Measurements from ENCODE around the gene MPLKIP.
A peak's percentile ranks its signal among the peaks of the same experiment; 100 is the strongest.
"Not testable (repeated sequence)": the region's sequence is repeated elsewhere in the genome, so short reads cannot be mapped to it uniquely, and the experiment has no call there.

Gene MPLKIP

DNA sequence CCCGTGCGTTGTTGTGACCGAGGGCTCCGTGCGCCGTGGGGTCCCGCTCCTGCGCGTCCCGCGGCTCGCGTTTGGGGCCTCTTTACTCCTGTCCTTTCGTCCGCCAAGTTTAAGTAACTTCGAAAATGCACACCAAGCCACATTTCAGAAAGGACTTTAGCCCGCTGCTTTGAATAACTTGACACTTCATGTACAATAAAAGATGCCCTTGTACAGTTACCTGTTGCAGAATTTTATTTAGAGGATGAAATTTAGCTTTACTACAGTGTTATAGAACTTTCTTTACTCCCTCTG is 842 bp upstream of the MPLKIP start:
- Histone ChIP-seq H3K14ac (ENCODE audit: low read length in 2 of 2) (peak overlapping the region in 1 of 2 experiments; percentile 98), H2BK120ac (ENCODE audit: low read depth, low read length) (no peak overlapping the region), H3K4me1 (ENCODE audit: control insufficient read depth, insufficient read depth, low read depth, low read length) (peaks cover 4% of the 10 kb centered on the region), H3K4me2 (ENCODE audit: low read length, poor library complexity, severe bottlenecking) (peak overlapping the region; percentile 90), H2AFZ (ENCODE audit: low read depth, low read length) (peak overlapping the region; percentile 96), H3K36me3 (ENCODE audit: control insufficient read depth in 1 of 2, insufficient read depth in 2 of 2, low read depth in 1 of 2, low read length in 2 of 2) (peaks cover 0 to 4% of the 10 kb centered on the region in 2 experiments), H3K18ac (ENCODE audit: low read depth in 1 of 2, low read length in 2 of 2) (peak overlapping the region; percentile 26 to 96), H3K23ac (ENCODE audit: low read length in 2 of 2) (peak overlapping the region in 1 of 2 experiments; percentile 72), H3K9ac (ENCODE audit: low read length) (peak overlapping the region; percentile 99), H4K8ac (ENCODE audit: low read length) (peak overlapping the region; percentile 39), H2BK5ac (ENCODE audit: low read depth, low read length, poor library complexity, severe bottlenecking) (no peak overlapping the region), H2BK15ac (ENCODE audit: low read depth, poor library complexity, severe bottlenecking) (peak overlapping the region; percentile 52), H4K91ac (ENCODE audit: low read length) (peak overlapping the region; percentile 1), H3K4me3 (ENCODE audit: insufficient read depth in 1 of 2, low read depth in 1 of 2, low read length in 2 of 2) (peak overlapping the region; percentile 93 to 95), H2BK12ac (ENCODE audit: low read length in 2 of 2) (peak overlapping the region in 1 of 2 experiments; percentile 96), H3K79me1 (replicated peaks; ENCODE audit: low read length, poor library complexity, severe bottlenecking) (peaks cover 11% of the 10 kb centered on the region), H3K9me3 (ENCODE audit: control insufficient read depth, low read length) (no peaks in the 10 kb centered on the region), H3K27ac (ENCODE audit: low read length, poor library complexity, severe bottlenecking) (no peak overlapping the region), H2AK5ac (ENCODE audit: low read length, severe bottlenecking) (no peak overlapping the region), H3K27me3 (ENCODE audit: control insufficient read depth in 1 of 2, insufficient read depth in 1 of 2, low read length in 2 of 2) (no peaks in the 10 kb centered on the region), H3K4ac (ENCODE audit: low read depth in 1 of 2, low read length in 2 of 2) (peak overlapping the region in 1 of 2 experiments; percentile 79)
- DNase-seq, result no peak
- WGBS, result 5% methylated on average over 16 of the region's 17 CpGs

- H2AFZ ChIP-seq (ENCODE audit: low read depth, low read length), result peak overlapping the region; percentile 91
- peak overlapping the region; percentile 73 for H2BK120ac ChIP-seq (ENCODE audit: low read depth, low read length)
- H4K91ac ChIP-seq (ENCODE audit: low read length), result peak overlapping the region; percentile 29
- peak overlapping the region; percentile 93 to 95 for H3K4me3 ChIP-seq (ENCODE audit: insufficient read depth in 1 of 2, low read depth in 1 of 2, low read length in 2 of 2)
- peak overlapping the region; percentile 99 for H3K9ac ChIP-seq (ENCODE audit: low read length)
- H3K23ac ChIP-seq (ENCODE audit: low read length in 2 of 2), result peak overlapping the region; percentile 31 to 43
- H3K27ac ChIP-seq (ENCODE audit: low read length, poor library complexity, severe bottlenecking), result peak overlapping the region; percentile 98
- peak overlapping the region; percentile 75 for H3K4me2 ChIP-seq (ENCODE audit: low read length, poor library complexity, severe bottlenecking)
- H3K4me1 ChIP-seq (ENCODE audit: control insufficient read depth, insufficient read depth, low read depth, low read length), result peaks cover 4% of the 10 kb centered on the region
- H2AK5ac ChIP-seq (ENCODE audit: low read length, severe bottlenecking), result no peak overlapping the region
- H3K14ac ChIP-seq (ENCODE audit: low read length in 2 of 2), result peak overlapping the region in 1 of 2 experiments; percentile 36
- H3K9me3 ChIP-seq (ENCODE audit: control insufficient read depth, low read length), result no peaks in the 10 kb centered on the region
- peak overlapping the region; percentile 88 for H2BK5ac ChIP-seq (ENCODE audit: low read depth, low read length, poor library complexity, severe bottlenecking)
- H3K18ac ChIP-seq (ENCODE audit: low read depth in 1 of 2, low read length in 2 of 2), result peak overlapping the region; percentile 84 to 96
- peaks cover 0 to 4% of the 10 kb centered on the region in 2 experiments for H3K36me3 ChIP-seq (ENCODE audit: control insufficient read depth in 1 of 2, insufficient read depth in 2 of 2, low read depth in 1 of 2, low read length in 2 of 2)
- no peaks in the 10 kb centered on the region for H3K27me3 ChIP-seq (ENCODE audit: control insufficient read depth in 1 of 2, insufficient read depth in 1 of 2, low read length in 2 of 2)
- H3K4ac ChIP-seq (ENCODE audit: low read depth in 1 of 2, low read length in 2 of 2), result peak overlapping the region; percentile 67 to 78
- H3K79me1 ChIP-seq (replicated peaks; ENCODE audit: low read length, poor library complexity, severe bottlenecking), result peaks cover 16% of the 10 kb centered on the region
- peak overlapping the region in 1 of 2 experiments; percentile 47 for H2BK12ac ChIP-seq (ENCODE audit: low read length in 2 of 2)
- 0% methylated on average over 11 of the region's 36 CpGs for WGBS
- H2BK15ac ChIP-seq (ENCODE audit: low read depth, poor library complexity, severe bottlenecking), result no peak overlapping the region
- H4K8ac ChIP-seq (ENCODE audit: low read length), result peak overlapping the region; percentile 93
- DNase-seq, result peak; percentile 44
These were observed 628 bp downstream of the MPLKIP start for GRCh38 chr7:40133561-40134427.

DNA sequence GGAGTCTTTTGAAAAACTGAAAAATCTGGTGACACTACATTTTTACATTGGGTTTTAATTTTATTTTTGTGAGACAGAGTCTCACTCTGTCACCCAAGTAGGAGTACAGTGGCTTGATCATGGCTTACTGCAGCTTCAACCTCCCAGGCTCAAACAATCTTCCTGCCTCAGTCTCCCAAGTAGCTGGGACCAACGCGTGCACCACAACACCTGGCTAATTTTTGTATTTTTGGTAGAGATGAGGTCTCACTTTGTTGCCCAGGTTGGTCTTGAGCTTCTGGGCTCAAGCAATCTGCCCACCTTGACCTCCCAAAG is 11.5 kb downstream of the MPLKIP start:
- Histone ChIP-seq H3K4me1 (ENCODE audit: control insufficient read depth, insufficient read depth, low read depth, low read length) (peaks cover 4% of the 10 kb centered on the region), H3K14ac (ENCODE audit: low read length in 2 of 2) (no peak overlapping the region), H2BK12ac (ENCODE audit: low read length in 2 of 2) (no peak overlapping the region), H2BK15ac (ENCODE audit: low read depth, poor library complexity, severe bottlenecking) (no peak overlapping the region), H2BK5ac (ENCODE audit: low read depth, low read length, poor library complexity, severe bottlenecking) (no peak overlapping the region), H3K4ac (ENCODE audit: low read depth in 1 of 2, low read length in 2 of 2) (no peak overlapping the region), H2AFZ (ENCODE audit: low read depth, low read length) (no peak overlapping the region), H3K23ac (ENCODE audit: low read length in 2 of 2) (no peak overlapping the region), H2AK5ac (ENCODE audit: low read length, severe bottlenecking) (no peak overlapping the region), H3K9me3 (ENCODE audit: control insufficient read depth, low read length) (no peaks in the 10 kb centered on the region), H3K18ac (ENCODE audit: low read depth in 1 of 2, low read length in 2 of 2) (no peak overlapping the region), H3K36me3 (ENCODE audit: control insufficient read depth in 1 of 2, insufficient read depth in 2 of 2, low read depth in 1 of 2, low read length in 2 of 2) (peaks cover 2 to 3% of the 10 kb centered on the region in 2 experiments), H3K27ac (ENCODE audit: low read length, poor library complexity, severe bottlenecking) (no peak overlapping the region), H3K9ac (ENCODE audit: low read length) (no peak overlapping the region), H4K8ac (ENCODE audit: low read length) (no peak overlapping the region), H3K4me3 (ENCODE audit: insufficient read depth in 1 of 2, low read depth in 1 of 2, low read length in 2 of 2) (no peak overlapping the region), H3K27me3 (ENCODE audit: control insufficient read depth in 1 of 2, insufficient read depth in 1 of 2, low read length in 2 of 2) (no peaks in the 10 kb centered on the region), H4K91ac (ENCODE audit: low read length) (no peak overlapping the region), H3K79me1 (replicated peaks; ENCODE audit: low read length, poor library complexity, severe bottlenecking) (peaks cover 17% of the 10 kb centered on the region), H2BK120ac (ENCODE audit: low read depth, low read length) (no peak overlapping the region), H3K4me2 (ENCODE audit: low read length, poor library complexity, severe bottlenecking) (no peak overlapping the region)
- WGBS, result 93% methylated on average over 2 of the region's 2 CpGs
- DNase-seq, result no peak

GRCh38 chr7:40122100-40122939 is 12.1 kb downstream of the MPLKIP start:
- H3K9ac ChIP-seq (ENCODE audit: low read length); H3K14ac ChIP-seq (ENCODE audit: low read length in 2 of 2); H3K36me3 ChIP-seq (ENCODE audit: control insufficient read depth in 1 of 2, insufficient read depth in 2 of 2, low read depth in 1 of 2, low read length in 2 of 2); H4K91ac ChIP-seq (ENCODE audit: low read length); H2BK12ac ChIP-seq (ENCODE audit: low read length in 2 of 2); H2AFZ ChIP-seq (ENCODE audit: low read depth, low read length); H2BK120ac ChIP-seq (ENCODE audit: low read depth, low read length); H3K23ac ChIP-seq (ENCODE audit: low read length in 2 of 2); H3K4me2 ChIP-seq (ENCODE audit: low read length, poor library complexity, severe bottlenecking); H3K4me3 ChIP-seq (ENCODE audit: insufficient read depth in 1 of 2, low read depth in 1 of 2, low read length in 2 of 2); H3K9me3 ChIP-seq (ENCODE audit: control insufficient read depth, low read length); H3K4ac ChIP-seq (ENCODE audit: low read depth in 1 of 2, low read length in 2 of 2); H3K18ac ChIP-seq (ENCODE audit: low read depth in 1 of 2, low read length in 2 of 2); H2AK5ac ChIP-seq (ENCODE audit: low read length, severe bottlenecking); H4K8ac ChIP-seq (ENCODE audit: low read length); H3K27me3 ChIP-seq (ENCODE audit: control insufficient read depth in 1 of 2, insufficient read depth in 1 of 2, low read length in 2 of 2); H2BK5ac ChIP-seq (ENCODE audit: low read depth, low read length, poor library complexity, severe bottlenecking); H3K27ac ChIP-seq (ENCODE audit: low read length, poor library complexity, severe bottlenecking); H2BK15ac ChIP-seq (ENCODE audit: low read depth, poor library complexity, severe bottlenecking); H3K4me1 ChIP-seq (ENCODE audit: control insufficient read depth, insufficient read depth, low read depth, low read length); DNase-seq: not testable (repeated sequence)
- WGBS, result 97% methylated on average over 12 of the region's 14 CpGs
- peaks cover 15% of the 10 kb centered on the region for H3K79me1 ChIP-seq (replicated peaks; ENCODE audit: low read length, poor library complexity, severe bottlenecking)
